ENCODE data around the gene PLEKHG3.

DNA sequence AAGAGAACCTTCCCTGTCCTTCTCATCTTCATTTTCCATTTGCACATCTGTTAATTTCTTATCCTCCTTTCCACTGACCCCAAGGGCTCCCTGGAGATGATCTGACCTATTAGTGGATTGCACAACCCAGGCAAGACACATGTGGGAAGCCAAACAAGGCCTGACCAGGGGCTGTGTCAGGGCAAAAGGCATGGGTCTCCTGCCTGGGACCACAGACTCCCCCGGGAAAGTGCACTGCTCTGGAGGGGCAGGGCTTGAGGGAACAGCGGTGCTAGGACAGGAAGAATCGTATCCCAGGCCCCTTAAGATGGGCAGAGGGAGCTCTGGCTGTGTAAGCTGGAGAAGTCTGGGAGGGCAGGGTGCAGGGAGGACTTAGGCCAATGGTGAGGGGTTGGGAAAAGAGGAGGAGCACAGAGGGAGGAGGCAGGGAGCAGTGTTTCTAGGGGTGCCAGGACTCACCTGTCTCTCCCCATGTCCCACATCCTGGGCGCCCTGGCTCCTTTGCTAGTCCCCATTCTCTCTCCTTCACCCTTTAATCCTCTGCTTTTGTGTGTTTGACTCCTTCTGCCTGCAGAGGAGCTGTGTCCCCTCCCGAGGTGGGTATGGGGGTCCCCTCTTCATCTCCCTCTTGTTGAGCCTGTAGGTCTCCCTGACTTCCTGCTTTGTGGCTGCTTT is 25.3 kb downstream of the PLEKHG3 start:
- TF ChIP-seq CTCF (optimal IDR thresholded peaks at IDR 0.05 in 1 of 3, IDR thresholded peaks at IDR 0.05 in 1 of 3, conservative IDR thresholded peaks at IDR 0.05 in 1 of 3; ENCODE audit: extremely low read depth in 1 of 3, insufficient read depth in 2 of 3, low read length in 3 of 3): no peak
- TF ChIP-seq EZH2 (IDR thresholded peaks at IDR 0.05; ENCODE audit: low read length): no peak

Measured in keratinocyte (primary cell).